GM18511 (cell line): Measurements from ENCODE around the gene IQCK.

Experiments used
- ATAC-seq: cut with Tn5 transposase; IDR thresholded peaks from one replicate; pipeline ENCODE4 v1.9.1; 2021; ENCODE audit warnings: mild to moderate bottlenecking, moderate library complexity; ENCODE audit not compliant: unreplicated experiment

The IQCK gene

DNA sequence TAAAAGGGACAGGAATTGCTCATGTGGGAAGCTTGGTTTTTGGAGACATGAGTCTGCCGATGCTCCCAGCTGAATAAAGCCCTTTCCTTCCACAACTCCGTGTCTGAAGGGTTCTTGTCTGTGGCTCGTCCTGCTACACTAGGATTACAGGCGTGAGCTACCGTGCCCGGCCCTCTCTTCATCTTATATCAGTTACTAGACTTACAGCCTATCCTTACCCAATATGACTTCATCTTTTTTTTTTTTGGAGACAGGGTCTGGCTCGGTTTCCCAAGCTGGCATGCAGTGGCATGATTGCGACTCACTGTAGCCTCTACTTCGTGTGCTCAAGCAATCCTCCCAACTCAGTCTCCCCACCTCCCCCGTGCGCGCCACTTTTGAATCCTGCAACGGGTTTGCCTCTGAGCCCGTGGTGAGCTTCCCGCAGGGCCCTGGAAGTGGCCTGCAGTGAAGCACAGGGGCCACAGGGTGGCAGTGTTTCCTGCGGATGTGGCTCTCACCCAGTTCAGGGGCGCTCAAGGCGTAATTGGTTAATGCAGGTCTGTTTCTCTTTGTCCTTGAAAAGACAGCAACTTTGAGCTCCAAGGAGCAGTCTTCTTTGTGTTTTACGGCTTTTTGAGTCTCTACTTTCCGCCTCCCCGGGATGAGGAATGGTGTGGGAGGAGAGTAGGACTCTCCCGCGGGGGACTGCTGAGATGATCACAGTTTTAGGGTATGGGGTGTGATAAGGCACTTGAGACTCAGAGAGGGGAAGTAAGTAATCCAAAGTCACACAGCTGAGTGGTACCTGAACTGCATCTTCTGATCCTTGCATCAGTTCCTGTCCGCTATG lies 189.3 kb downstream of the IQCK start:
- no peak for ATAC-seq
